ENCODE measurements around the gene PLCG2. TPM values are rescaled to one million over a fixed set of nuclear protein-coding genes. Genes with fewer than 3 reads are reported as not detected.
A peak's percentile ranks its signal among the peaks of the same experiment; 100 is the strongest.
"Not testable (repeated sequence)": the region's sequence is repeated elsewhere in the genome, so short reads cannot be mapped to it uniquely, and the experiment has no call there.

PLCG2 gene
- total and polyA plus RNA-seq, 12 donors: 2.4 to 18.2 (median 6.2) TPM

DNA sequence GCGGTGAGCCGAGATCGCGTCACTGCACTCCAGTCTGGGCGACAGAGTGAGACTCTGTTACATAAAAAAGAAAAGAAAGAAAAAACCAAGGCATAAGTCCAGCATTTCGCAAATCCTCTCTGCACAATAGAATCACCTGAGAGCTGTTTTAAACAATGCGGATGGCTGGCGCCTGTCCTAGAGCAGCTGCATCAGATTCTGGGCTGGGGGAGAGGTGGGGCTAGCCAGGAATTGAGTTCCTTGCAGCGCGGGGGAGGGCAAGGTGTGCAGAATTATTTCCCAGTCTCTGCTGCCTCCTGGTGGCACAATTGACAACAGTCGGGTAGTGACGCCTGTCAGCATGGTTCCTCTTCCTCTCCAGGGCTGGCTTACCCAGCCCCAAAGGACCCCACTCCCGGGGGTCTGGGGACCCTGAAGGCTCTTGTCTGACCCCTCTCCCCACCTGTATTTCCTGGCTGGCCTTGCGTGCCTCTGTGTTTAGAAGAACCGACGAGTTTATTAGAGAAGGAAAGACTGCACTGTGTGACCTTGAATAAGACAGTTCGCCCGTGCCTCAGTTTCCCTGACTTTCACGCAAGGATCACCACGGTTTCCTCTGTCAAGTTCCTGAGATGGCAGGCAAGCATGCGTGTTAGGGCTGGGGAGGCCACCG, 41.1 kb upstream of the PLCG2 start:
- H3K4me3 ChIP-seq: peak overlapping the region in 7 of 10 donors; percentile 12 to 43 (median 32)
- DNase-seq: peak; percentile 68 to 89
- H3K9me3 ChIP-seq: no peaks in the 10 kb centered on the region
- H3K27me3 ChIP-seq: peaks cover 0 to 9% (median 0%) of the 10 kb centered on the region in 7 donors
- H3K36me3 ChIP-seq: no peaks in the 10 kb centered on the region
- H3K4me1 ChIP-seq: peaks cover 0 to 24% (median 9%) of the 10 kb centered on the region in 9 donors
- peak overlapping the region in 5 of 10 donors; percentile 25 to 79 (median 61) for H3K27ac ChIP-seq
- ATAC-seq: peak; percentile 87 to 97 (median 94)
- peak; percentile 61 to 91 (median 85) for TF ChIP-seq CTCF (IDR thresholded peaks at IDR 0.05)
- WGBS, 2 donors: 14 to 21% methylated on average over 22 of the region's 22 CpGs
- intact Hi-C loops (cut with DNase I): loop anchor here in 7 of 10 donors (5.0 to 10.0 kb wide), 9 partner anchors 134 to 733 kb away; partner anchors contain the start of genes ATMIN (in 3 of the 7), CENPN (in 2 of the 7) and CMC2 (in 2 of the 7)

- Histone ChIP-seq H3K4me1 (peaks cover 0 to 24% (median 9%) of the 10 kb centered on the region in 9 donors), H3K36me3 (no peaks in the 10 kb centered on the region), H3K27ac (peak overlapping the region in 2 of 10 donors; percentile 55 to 79), H3K9me3 (no peaks in the 10 kb centered on the region), H3K27me3 (peaks cover 0 to 9% (median 0%) of the 10 kb centered on the region in 7 donors), H3K4me3 (peak overlapping the region in 1 of 10 donors; percentile 27)
- 72 to 73% methylated on average over 18 of the region's 18 CpGs for WGBS, 2 donors
- DNase-seq (peak; percentile 41 to 54), ATAC-seq (peak in 7 of 8 donors; percentile 31 to 59 (median 50))
- intact Hi-C loops (cut with DNase I): loop anchor here in 7 of 10 donors (5.0 to 10.0 kb wide), 9 partner anchors 133 to 734 kb away; partner anchors contain the start of genes ATMIN (in 3 of the 7), CENPN (in 2 of the 7) and CMC2 (in 2 of the 7)
- no peak for TF ChIP-seq CTCF (IDR thresholded peaks at IDR 0.05)
Measured at GRCh38 chr16:81738783-81739496, 40.2 kb upstream of the PLCG2 start.

- Histone ChIP-seq H3K36me3 (no peaks in the 10 kb centered on the region), H3K9me3 (no peaks in the 10 kb centered on the region), H3K27me3 (peaks cover 0 to 6% (median 0%) of the 10 kb centered on the region in 7 donors), H3K27ac (peak overlapping the region in 1 of 10 donors; percentile 79), H3K4me1 (peaks cover 0 to 24% (median 9%) of the 10 kb centered on the region in 9 donors), H3K4me3 (peak overlapping the region in 1 of 10 donors; percentile 27)
- no peak for ATAC-seq
- TF ChIP-seq CTCF (IDR thresholded peaks at IDR 0.05): no peak
- DNase-seq: no peak
- intact Hi-C loops (cut with DNase I): loop anchor here in 7 of 10 donors (5.0 to 10.0 kb wide), 9 partner anchors 133 to 735 kb away; partner anchors contain the start of genes ATMIN (in 3 of the 7), CENPN (in 2 of the 7) and CMC2 (in 2 of the 7)
- WGBS, 2 donors: 90 to 93% methylated on average over 8 of the region's 8 CpGs
Measured at GRCh38 chr16:81739503-81739902, 39.6 kb upstream of the PLCG2 start.

DNA sequence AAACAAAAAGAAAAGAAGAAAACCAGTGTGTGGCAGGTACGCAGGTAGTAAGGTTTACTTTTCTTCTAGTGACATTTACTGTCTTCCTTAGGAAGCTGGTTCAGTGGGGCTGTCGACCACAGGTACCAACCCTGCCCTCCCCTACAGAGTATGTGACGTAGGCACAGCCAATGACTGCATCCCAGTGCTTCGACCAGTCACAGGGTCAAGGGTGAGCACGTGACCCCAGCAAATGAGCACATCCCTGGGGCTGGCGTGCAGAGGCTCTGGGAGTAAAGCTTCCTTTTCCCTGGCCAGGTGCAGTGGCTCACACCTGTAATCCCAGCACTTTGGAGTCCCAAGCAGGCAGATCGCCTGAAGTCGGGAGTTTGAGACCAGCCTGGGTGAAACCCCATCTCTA, 38.9 kb upstream of the PLCG2 start:
- TF ChIP-seq CTCF (IDR thresholded peaks at IDR 0.05): no peak
- Histone ChIP-seq H3K27ac (no peak overlapping the region), H3K4me1 (peaks cover 0 to 24% (median 9%) of the 10 kb centered on the region in 9 donors), H3K4me3 (no peak overlapping the region), H3K9me3 (no peaks in the 10 kb centered on the region), H3K27me3 (peaks cover 0 to 6% (median 0%) of the 10 kb centered on the region in 7 donors), H3K36me3 (no peaks in the 10 kb centered on the region)
- intact Hi-C loops (cut with DNase I): loop anchor here in 1 of 10 donors (10.0 kb wide), 1 partner anchor 705 kb away; the partner anchor contains the start of gene ATMIN
- ATAC-seq: no peak
- DNase-seq: no peak
- 76 to 81% methylated on average over 8 of the region's 8 CpGs for WGBS, 2 donors

DNA sequence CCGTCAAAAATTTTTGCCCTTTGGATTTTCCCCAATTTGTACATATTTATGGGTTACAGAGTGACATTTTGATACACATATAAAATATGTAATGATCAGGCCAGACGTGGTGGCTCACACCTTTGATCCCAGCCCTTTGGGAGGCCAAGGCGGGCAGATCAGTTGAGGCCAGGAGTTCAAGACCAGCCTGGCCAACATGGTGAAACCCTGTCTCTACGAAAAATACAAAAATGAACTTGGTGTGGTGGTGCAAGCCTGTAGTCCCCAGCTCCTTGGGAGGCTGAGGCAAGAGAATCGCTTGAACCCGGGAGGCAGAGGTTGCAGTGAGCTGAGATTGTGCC, 37.7 kb upstream of the PLCG2 start:
- WGBS, 2 donors: 91 to 93% methylated on average over 6 of the region's 6 CpGs
- not testable (repeated sequence) for ATAC-seq, H3K9me3 ChIP-seq, H3K27me3 ChIP-seq, H3K36me3 ChIP-seq, H3K4me3 ChIP-seq, H3K27ac ChIP-seq, DNase-seq
- peaks cover 0 to 36% (median 9%) of the 10 kb centered on the region in 9 donors for H3K4me1 ChIP-seq
- intact Hi-C loops (cut with DNase I): loop anchor here in 1 of 10 donors (10.0 kb wide), 1 partner anchor 707 kb away; the partner anchor contains the start of gene ATMIN

Data from heart right ventricle (tissue), 16 donors.